Retinal pigment epithelial cell (primary cell): ENCODE data around the gene MAP4K3.
"Not testable (repeated sequence)": the region's sequence is repeated elsewhere in the genome, so short reads cannot be mapped to it uniquely, and the experiment has no call there.

Source experiments
- DNase-seq: peaks from one replicate; pipeline ENCODE4 v3.0.0-alpha.2; 2010; ENCODE audit warnings: low read depth
- H3K4me3 ChIP-seq: 2 replicates; pipeline ENCODE4 v1.5.1; 2011; ENCODE audit warnings: mild to moderate bottlenecking, low read length, control low read depth, moderate library complexity
- CTCF ChIP-seq: conservative IDR thresholded peaks from 2 replicates; pipeline ENCODE4 v1.5.1; 2011; ENCODE audit warnings: low read depth, low read length, control low read depth, inconsistent platforms

Gene MAP4K3

DNA sequence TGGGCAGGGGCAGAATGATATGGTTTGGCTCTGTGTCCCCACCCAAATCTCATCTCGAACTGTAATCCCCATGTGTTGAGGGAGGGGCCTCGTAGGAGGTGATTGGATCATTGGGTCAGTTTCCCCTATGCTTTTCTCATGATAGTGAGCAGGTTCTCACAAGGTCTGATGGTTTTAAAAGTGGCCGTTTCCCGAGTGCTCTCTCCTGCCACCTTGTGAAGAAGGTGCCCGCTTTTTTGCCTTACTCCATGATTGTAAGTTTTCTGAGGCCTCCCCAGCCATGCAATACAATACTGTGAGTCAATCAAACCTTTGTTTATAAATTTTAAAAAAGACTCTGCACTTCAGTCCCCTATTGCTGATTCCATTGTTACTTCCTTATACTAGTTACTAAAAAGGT, 110.4 kb downstream of the MAP4K3 start:
- TF ChIP-seq CTCF, result no peak
- no peak for DNase-seq
- no peak overlapping the region for H3K4me3 ChIP-seq

DNA sequence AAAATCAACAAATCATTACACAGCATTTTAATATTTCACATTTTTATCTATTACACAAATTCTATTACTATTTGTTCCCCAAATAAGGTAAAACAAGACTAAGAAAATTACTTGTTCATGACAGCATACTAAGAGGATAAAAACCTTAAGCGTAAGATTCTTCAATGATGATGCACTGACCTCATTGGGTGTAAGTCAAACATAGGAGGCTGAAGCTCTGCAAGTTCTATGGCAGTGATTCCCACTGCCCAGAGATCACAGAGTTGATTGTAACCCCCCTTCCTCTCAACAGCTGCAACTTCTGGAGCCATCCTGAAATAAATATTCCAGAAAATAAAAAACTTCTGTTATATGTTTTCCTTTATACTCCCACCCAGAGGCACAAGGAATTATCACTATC, 111.1 kb downstream of the MAP4K3 start:
- DNase-seq, result no peak
- H3K4me3 ChIP-seq, result no peak overlapping the region
- no peak for TF ChIP-seq CTCF

DNA sequence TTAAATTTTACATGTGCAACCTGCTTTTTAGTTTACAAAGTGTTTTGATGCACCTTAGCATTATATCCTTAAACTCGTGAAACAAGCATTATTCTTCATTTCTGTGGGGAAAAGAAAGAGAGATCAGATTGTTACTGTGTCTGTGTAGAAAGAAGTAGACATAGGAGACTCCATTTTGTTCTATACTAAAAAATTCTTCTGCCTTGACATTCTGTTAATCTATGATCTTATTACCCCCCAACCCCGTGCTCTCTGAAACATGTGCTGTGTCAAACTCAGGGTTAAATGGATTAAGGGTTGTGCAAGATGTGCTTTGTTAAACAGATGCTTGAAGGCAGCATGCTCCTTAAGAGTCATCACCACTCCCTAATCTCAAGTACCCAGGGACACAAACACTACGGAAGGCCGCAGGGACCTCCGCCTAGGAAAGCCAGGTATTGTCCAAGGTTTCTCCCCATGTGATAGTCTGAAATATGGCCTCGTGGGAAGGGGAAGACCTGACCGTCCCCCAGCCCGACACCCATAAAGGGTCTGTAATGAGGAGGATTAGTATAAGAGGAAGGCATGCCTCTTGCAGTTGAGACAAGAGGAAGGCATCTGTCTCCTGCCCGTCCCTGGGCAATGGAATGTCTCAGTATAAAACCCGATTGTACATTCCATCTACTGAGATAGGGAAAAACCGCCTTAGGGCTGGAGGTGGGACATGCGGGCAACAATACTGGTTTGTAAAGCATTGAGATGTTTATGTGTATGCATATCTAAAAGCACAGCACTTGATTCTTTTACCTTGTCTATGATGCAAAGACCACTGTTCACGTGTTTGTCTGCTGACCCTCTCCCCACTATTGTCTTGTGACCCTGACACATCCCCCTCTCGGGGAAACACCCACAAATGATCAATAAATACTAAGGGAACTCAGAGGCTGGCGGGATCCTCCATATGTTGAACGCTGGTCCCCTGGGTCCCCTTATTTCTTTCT, 115.7 kb downstream of the MAP4K3 start:
- H3K4me3 ChIP-seq, DNase-seq: not testable (repeated sequence)

DNA sequence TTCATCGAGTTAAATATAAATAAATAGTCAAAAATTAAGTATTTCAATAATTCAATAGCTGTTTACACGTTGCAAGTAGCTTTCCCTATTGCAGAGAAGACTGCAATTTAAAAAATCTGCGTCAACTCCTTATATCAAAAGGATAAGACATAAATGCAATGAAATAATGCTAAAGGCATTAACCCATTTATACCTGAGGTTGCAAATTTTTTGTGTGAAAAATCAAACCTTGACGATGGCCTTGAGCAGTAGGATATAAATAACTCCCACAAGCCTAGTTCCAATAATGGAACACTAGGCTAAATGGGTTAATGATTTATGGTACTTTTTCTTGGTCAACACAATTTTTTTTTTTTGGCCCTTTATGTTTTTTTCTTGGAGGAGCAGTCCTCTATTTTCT, 116.9 kb downstream of the MAP4K3 start:
- no peak for TF ChIP-seq CTCF
- DNase-seq, result no peak
- H3K4me3 ChIP-seq, result no peak overlapping the region

DNA sequence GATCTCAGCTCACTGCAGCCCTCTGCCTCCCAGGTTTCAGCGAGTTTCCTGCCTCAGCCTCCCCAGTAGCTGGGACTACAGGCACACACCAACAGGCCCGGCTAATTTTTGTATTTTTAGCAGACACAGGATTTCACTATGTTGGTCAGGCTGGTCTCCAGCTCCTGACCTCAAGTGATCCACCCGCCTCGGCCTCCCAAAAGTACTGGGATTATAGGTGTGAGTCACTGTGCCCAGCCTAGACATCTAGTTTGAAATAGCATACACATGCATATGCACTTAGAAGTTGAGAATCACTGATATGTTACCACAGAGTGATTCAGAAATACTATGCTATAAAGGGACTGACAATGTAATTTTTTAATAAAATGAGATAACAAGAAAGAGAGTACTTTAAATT, 123.5 kb downstream of the MAP4K3 start:
- H3K4me3 ChIP-seq, result no peak overlapping the region
- peak; percentile 58 for DNase-seq
- no peak for TF ChIP-seq CTCF

DNA sequence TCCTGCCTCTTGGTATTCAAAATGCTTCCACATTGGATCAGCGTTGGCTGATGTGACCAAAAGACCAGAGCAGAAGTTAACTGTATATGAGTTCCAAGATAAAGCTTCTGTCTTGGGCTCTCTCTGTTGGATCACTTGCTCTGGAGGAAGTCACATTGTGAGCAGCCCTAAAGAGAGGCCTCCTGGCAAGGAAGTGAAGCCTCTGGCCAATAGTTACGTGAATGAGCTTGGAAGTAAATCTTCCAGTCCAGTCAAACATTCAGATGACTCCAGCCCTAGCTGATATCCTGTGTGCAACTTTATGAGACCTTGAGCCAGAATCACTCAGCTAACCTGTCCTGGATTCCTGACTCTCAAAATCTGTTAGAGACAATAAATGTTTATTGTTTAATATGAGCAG, 125.6 kb downstream of the MAP4K3 start:
- no peak for DNase-seq
- no peak for TF ChIP-seq CTCF
- no peak overlapping the region for H3K4me3 ChIP-seq

DNA sequence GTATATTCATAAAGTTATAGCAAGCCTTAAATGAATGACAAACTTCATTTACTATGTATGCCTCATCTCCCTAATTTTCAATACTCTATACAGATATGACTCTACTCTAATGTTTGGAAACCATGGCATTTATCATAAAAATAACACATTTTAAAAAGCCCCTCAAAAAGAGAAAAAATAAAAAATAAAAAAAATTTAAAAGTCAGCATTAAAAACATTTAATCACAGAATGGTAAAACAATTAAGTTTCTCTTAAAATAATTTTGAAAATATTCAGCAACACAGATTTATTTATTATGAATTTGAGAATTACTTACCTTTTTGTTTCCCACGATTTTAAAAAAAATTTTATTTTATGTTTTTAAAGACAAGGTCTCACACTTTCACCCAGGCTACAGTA, 128.3 kb downstream of the MAP4K3 start:
- DNase-seq, result no peak
- no peak overlapping the region for H3K4me3 ChIP-seq
- no peak for TF ChIP-seq CTCF
